Endothelial cell of umbilical vein (primary cell): ENCODE results near the gene HOPX.

Experiments used
- EZH2 ChIP-seq: IDR thresholded peaks from 2 replicates; pipeline ENCODE4 v1.6.1; 2012; ENCODE audit warnings: borderline replicate concordance, low read depth, mild to moderate bottlenecking, moderate library complexity, low read length, inconsistent platforms; ENCODE audit not compliant: severe bottlenecking
- FOS ChIP-seq: IDR thresholded peaks from 2 replicates; pipeline ENCODE4 v1.6.1; 2011; ENCODE audit warnings: mild to moderate bottlenecking, low read length, moderate library complexity, borderline replicate concordance; ENCODE audit not compliant: insufficient read depth
- GATA2 ChIP-seq: IDR thresholded peaks from 2 replicates; pipeline ENCODE4 v1.7.0; 2011; ENCODE audit warnings: low read depth, mild to moderate bottlenecking, moderate library complexity, mixed read lengths, low read length; ENCODE audit not compliant: insufficient read length, insufficient read depth
- POLR2A ChIP-seq: IDR thresholded peaks from 2 replicates; pipeline ENCODE4 v1.6.1; 2012; ENCODE audit warnings: low read depth, mild to moderate bottlenecking, control low read depth, low read length
- POLR2AphosphoS5 ChIP-seq: IDR thresholded peaks from 2 replicates; pipeline ENCODE4 v1.6.1; 2012; ENCODE audit warnings: low read depth, mild to moderate bottlenecking, control low read depth, low read length, moderate library complexity; ENCODE audit not compliant: insufficient read depth
- TF ChIP-seq, protein P1 (sequence below), 2 donors: IDR thresholded peaks; 1 replicate in 1 of 2; 2 replicates in 1 of 2; pipeline ENCODE4 v1.5.1; 2011; ENCODE audit warnings: low read length in 2 of 2, mild to moderate bottlenecking in 2 of 2, moderate library complexity in 2 of 2, control low read depth in 1 of 2, inconsistent platforms in 1 of 2, low read depth in 1 of 2; ENCODE audit not compliant: insufficient read depth in 1 of 2; ENCODE audit errors: extremely low read depth in 1 of 2

DNA sequence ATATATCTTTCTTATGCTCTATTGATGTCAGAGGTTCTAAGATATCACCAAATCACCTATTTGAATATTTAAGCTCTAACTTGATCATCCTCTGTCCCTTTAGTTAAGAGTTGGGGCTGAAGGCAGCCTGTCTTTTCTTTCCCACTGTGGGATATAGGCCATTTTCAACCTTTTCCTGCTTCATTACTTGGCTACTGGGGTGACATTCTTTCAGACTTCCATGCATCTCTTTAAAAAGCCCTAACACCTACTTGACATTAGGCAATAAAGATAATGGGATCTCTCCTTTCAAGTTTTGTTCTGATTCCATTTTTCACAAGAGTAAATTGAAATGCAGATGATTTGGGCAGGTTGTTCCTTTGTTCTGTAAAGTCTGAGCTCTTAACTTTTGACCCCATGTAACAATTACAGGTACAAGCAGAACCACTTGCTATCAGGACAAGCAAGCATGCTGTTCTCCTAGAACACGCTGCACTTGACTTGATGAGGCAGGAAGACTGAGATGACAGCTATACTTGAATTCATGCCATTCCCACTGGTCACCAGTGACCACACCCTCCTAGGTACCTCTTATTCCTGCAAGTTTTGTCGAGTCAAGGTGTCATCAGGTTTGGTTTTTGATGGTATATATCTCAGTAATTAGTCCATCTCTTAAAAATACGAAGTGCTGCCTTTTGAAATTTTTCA, 18.2 kb downstream of the HOPX start:
- TF ChIP-seq POLR2AphosphoS5 (no peak), FOS (no peak), EZH2 (no peak), POLR2A (no peak), GATA2 (no peak)
- TF ChIP-seq, protein P1, sequence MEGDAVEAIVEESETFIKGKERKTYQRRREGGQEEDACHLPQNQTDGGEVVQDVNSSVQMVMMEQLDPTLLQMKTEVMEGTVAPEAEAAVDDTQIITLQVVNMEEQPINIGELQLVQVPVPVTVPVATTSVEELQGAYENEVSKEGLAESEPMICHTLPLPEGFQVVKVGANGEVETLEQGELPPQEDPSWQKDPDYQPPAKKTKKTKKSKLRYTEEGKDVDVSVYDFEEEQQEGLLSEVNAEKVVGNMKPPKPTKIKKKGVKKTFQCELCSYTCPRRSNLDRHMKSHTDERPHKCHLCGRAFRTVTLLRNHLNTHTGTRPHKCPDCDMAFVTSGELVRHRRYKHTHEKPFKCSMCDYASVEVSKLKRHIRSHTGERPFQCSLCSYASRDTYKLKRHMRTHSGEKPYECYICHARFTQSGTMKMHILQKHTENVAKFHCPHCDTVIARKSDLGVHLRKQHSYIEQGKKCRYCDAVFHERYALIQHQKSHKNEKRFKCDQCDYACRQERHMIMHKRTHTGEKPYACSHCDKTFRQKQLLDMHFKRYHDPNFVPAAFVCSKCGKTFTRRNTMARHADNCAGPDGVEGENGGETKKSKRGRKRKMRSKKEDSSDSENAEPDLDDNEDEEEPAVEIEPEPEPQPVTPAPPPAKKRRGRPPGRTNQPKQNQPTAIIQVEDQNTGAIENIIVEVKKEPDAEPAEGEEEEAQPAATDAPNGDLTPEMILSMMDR (IDR thresholded peaks at IDR 0.05; ENCODE audit: extremely low read depth in 1 of 2, insufficient read depth in 1 of 2, low read depth in 1 of 2, low read length in 2 of 2): no peak
